Fibroblast of the aortic adventitia (primary cell): ENCODE results near the gene SUSD4. TPM values are rescaled to one million over a fixed set of nuclear protein-coding genes. Genes with fewer than 3 reads are reported as not detected.

Source experiments
- DNase-seq: peaks from one replicate; pipeline ENCODE4 v3.0.0-alpha.2; 2010; ENCODE audit warnings: low read depth
- H3K4me3 ChIP-seq: 2 replicates; pipeline ENCODE4 v1.5.1; 2011; ENCODE audit warnings: low read depth, mild to moderate bottlenecking, control low read depth, low read length, moderate library complexity
- total RNA-seq: library from RNA; depleted of rRNA; stranded (reverse); fragments of >200 nt; gene quantifications from 2 replicates; pipeline ENCODE4 v1.2.3, GENCODE V29; 2012; ENCODE audit warnings: low replicate concordance
- TF ChIP-seq, protein P1 (sequence below): IDR thresholded peaks from 2 replicates; pipeline ENCODE4 v1.5.1; 2011; ENCODE audit warnings: mild to moderate bottlenecking, low read length, control low read depth, inconsistent platforms; ENCODE audit not compliant: insufficient read depth

The SUSD4 gene
- total RNA-seq, 1 donor, result 0.18 TPM

DNA sequence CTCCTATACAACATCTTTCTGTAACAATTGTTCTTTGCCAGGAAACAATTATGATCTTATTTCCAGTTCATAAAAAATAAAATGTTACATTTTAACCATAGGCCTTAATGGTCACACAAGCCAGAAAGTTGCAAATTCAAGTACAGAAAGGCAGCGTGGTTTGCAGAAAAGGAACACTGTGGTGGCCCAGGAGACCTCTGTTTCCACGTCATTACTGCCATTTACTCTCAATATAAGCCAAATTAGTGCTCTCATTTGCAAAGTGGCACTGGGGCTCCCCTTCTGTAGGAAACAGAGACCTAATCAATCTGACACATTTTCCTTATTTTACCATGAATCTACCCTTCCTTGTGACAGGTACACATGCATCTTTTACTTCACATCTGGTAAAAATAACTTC is 141.6 kb downstream of the SUSD4 start:
- TF ChIP-seq, protein P1, sequence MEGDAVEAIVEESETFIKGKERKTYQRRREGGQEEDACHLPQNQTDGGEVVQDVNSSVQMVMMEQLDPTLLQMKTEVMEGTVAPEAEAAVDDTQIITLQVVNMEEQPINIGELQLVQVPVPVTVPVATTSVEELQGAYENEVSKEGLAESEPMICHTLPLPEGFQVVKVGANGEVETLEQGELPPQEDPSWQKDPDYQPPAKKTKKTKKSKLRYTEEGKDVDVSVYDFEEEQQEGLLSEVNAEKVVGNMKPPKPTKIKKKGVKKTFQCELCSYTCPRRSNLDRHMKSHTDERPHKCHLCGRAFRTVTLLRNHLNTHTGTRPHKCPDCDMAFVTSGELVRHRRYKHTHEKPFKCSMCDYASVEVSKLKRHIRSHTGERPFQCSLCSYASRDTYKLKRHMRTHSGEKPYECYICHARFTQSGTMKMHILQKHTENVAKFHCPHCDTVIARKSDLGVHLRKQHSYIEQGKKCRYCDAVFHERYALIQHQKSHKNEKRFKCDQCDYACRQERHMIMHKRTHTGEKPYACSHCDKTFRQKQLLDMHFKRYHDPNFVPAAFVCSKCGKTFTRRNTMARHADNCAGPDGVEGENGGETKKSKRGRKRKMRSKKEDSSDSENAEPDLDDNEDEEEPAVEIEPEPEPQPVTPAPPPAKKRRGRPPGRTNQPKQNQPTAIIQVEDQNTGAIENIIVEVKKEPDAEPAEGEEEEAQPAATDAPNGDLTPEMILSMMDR, result no peak
- no peak for DNase-seq
- H3K4me3 ChIP-seq, result no peak overlapping the region

DNA sequence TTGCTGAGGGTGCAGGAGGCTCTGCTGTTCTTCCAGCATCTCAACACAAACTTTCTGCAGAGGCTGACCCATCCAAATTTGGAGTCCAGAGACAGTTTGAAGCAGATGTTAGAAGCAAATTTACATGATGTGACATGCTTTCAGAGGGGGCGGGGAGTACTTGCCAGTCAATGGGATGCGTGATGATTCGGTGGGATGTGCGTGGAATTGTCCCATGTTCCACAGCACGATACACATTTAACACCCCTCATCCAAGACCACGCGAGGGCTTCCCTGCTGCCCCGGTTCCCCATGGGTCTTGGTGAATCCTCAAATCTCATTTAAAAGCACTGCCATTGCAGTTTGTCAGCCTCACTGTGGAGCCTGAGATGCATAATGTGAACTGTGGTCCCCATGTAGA is 142.3 kb downstream of the SUSD4 start:
- no peak overlapping the region for H3K4me3 ChIP-seq
- no peak for DNase-seq
- TF ChIP-seq, protein P1, result no peak

DNA sequence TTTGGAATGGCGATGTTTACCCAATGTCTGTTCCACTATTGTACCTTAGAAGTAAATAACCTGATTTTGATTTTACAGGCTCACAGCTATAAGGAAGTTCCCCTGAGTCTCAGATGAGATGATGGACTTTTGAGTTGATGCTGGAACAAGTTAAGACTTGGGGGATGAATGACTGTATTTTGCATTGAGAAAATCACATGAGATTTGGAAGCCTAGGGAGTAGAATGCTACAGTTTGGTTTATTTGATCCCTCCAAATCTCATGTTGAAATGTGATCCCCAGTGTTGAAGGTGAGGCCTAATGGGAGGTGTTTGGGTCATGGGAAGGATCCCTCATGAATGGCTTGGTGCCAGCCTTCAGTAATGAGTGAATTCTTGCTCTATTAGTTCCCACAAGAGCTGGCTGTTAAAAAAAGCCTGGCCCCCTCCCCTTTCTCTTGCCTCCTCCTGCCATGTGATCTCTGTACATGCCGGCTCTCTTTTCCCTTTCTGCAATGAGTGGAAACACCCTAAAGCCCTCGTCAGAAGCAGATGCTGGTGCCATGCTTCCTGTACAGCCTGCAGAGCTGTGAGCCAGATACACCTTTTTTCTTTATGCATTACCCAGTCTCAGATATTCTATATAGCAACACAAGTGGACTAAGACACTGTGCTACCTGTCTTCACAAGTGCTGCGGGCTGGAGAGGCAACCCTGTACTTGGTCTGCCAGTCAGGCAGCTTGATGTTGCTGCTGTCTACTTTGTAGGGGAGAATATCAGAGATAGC is 143.9 kb downstream of the SUSD4 start:
- H3K4me3 ChIP-seq, result no peak overlapping the region
- DNase-seq, result no peak
- TF ChIP-seq, protein P1, result no peak

DNA sequence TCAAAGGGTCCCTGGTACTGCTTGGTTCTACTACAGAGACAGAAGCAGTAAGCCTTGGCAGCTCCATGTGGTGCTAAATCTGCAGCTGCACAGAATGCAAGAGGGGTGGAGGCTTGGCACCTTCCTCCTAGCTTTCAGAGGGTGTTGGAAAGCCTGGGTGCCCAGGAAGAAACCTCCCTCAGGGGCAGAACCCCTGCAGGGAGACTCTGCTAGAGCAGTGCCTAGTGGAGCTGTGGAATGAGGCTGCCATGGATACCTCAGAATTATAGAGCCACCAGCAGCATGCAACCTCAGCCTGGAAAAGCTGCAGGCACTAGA is 144.7 kb downstream of the SUSD4 start:
- TF ChIP-seq, protein P1, result no peak
- no peak overlapping the region for H3K4me3 ChIP-seq
- DNase-seq, result no peak

DNA sequence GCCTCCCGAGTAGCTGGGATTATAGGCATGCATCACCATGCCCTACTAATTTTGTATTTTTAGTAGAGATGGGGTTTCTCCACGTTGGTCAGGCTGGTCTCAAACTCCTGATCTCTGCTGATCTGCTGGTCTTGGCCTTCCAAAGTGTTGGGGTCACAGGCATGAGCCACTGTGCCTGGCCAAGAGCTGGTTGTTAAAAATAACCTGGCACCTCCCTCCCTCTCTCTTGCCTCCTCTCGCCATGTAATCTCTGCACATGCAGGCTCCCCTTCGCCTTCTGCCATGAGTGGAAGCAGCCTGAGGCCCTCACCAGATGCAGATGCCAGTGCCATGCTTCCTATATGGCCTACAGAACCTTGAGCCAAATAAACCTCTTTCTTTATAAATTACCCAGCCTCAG is 146.2 kb downstream of the SUSD4 start:
- DNase-seq, result no peak
- TF ChIP-seq, protein P1, result no peak
- H3K4me3 ChIP-seq, result no peak overlapping the region

DNA sequence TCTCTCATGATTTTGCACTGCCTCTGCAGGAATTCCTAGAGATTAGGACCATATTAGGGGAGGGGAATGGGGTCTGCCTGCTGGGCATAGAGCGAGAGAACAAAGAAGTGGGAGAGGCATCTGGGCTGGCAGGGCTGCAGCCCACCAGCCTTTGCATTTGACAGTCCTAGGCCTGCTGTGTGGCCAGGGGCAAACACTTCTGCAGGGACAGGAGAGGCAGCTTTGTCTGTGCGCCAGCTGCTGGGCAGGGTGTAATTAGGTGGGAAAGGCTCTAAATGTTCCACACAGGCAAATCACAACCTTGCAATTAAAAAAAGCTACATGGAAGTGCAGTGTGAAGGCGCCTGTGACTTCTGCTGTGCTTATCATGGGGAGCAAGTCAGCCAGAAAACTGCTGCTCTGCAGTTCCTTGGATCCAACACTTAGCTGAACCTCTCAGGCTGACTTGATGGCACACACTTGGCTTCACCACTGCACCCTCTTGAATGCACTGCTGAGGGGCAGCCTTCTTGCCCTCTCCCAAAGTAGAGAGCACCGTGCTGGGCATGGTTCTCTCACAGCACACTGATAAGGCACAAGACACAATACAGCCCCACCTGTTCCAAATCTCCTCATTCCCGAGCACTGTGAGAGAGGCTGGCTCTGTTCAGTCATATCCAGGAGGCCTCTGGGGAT is 147.3 kb downstream of the SUSD4 start:
- H3K4me3 ChIP-seq, result no peak overlapping the region
- TF ChIP-seq, protein P1, result no peak
- DNase-seq, result no peak
